GM19025 (cell line): ENCODE measurements around the gene FTO.

ENCODE experiments used
- ATAC-seq: cut with Tn5 transposase; IDR thresholded peaks from one replicate; pipeline ENCODE4 v1.9.1; 2021; ENCODE audit warnings: mild to moderate bottlenecking, low read depth, moderate library complexity; ENCODE audit not compliant: unreplicated experiment

FTO gene

GRCh38 chr16:54097774-54098173 is 393.8 kb downstream of the FTO start:
- no peak for ATAC-seq

GRCh38 chr16:54098247-54098646 is 394.3 kb downstream of the FTO start:
- ATAC-seq, result no peak

GRCh38 chr16:54099627-54100026 is 395.7 kb downstream of the FTO start:
- no peak for ATAC-seq

- ATAC-seq, result no peak
Measured at GRCh38 chr16:54102888-54103866, 399.2 kb downstream of the FTO start.

GRCh38 chr16:54106057-54106456 is 402.1 kb downstream of the FTO start:
- no peak for ATAC-seq

- ATAC-seq, result no peak
Measured at GRCh38 chr16:54107583-54108202, 403.7 kb downstream of the FTO start.

GRCh38 chr16:54110016-54110981 is 406.3 kb downstream of the FTO start:
- ATAC-seq, result no peak

- ATAC-seq, result no peak
Measured at GRCh38 chr16:54112451-54113206, 408.7 kb downstream of the FTO start.

GRCh38 chr16:54115558-54115957 is 411.6 kb downstream of the FTO start:
- ATAC-seq, result no peak

GRCh38 chr16:54116124-54116655 is 412.2 kb downstream of the FTO start:
- no peak for ATAC-seq

- ATAC-seq, result no peak
Measured at GRCh38 chr16:54118846-54119245, 414.9 kb downstream of the FTO start.

GRCh38 chr16:54120846-54121480 is 417.0 kb downstream of the FTO start:
- no peak for ATAC-seq

GRCh38 chr16:54121539-54122295 is 417.8 kb downstream of the FTO start:
- no peak for ATAC-seq

GRCh38 chr16:54123766-54124165 is 419.8 kb downstream of the FTO start:
- no peak for ATAC-seq

GRCh38 chr16:54125751-54126655 is 422.0 kb downstream of the FTO start:
- ATAC-seq, result no peak

GRCh38 chr16:54126907-54127306 is 423.0 kb downstream of the FTO start:
- ATAC-seq, result no peak

- no peak for ATAC-seq
Measured at GRCh38 chr16:54128629-54129234, 424.8 kb downstream of the FTO start.
